ENCODE results near the gene NCF2.

- TF ChIP-seq CTCF (IDR thresholded peaks at IDR 0.05; ENCODE audit: insufficient read depth, low read length), result no peak
- TF ChIP-seq REST (IDR thresholded peaks at IDR 0.05; ENCODE audit: insufficient replicate concordance, low read depth), result no peak
- no peak for TF ChIP-seq POLR2AphosphoS5 (IDR thresholded peaks at IDR 0.05; ENCODE audit: low read depth)
- TF ChIP-seq GABPA (IDR thresholded peaks at IDR 0.05; ENCODE audit: low read depth), result no peak
- TF ChIP-seq SPI1 (IDR thresholded peaks at IDR 0.05; ENCODE audit: borderline replicate concordance, low read depth), result no peak
These were observed 12.3 kb upstream of the NCF2 start for GRCh38 chr1:183602510-183602909.
